Embryonic facial prominence (tissue), 1 donor: ENCODE results near the gene NANS.
"Not testable (repeated sequence)": the region's sequence is repeated elsewhere in the genome, so short reads cannot be mapped to it uniquely, and the experiment has no call there.

Source experiments
- DNase-seq: peaks from one replicate; pipeline ENCODE4 v3.0.0-alpha.2; 2016; ENCODE audit errors: extremely low spot score

Gene NANS, protein sequence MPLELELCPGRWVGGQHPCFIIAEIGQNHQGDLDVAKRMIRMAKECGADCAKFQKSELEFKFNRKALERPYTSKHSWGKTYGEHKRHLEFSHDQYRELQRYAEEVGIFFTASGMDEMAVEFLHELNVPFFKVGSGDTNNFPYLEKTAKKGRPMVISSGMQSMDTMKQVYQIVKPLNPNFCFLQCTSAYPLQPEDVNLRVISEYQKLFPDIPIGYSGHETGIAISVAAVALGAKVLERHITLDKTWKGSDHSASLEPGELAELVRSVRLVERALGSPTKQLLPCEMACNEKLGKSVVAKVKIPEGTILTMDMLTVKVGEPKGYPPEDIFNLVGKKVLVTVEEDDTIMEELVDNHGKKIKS

DNA sequence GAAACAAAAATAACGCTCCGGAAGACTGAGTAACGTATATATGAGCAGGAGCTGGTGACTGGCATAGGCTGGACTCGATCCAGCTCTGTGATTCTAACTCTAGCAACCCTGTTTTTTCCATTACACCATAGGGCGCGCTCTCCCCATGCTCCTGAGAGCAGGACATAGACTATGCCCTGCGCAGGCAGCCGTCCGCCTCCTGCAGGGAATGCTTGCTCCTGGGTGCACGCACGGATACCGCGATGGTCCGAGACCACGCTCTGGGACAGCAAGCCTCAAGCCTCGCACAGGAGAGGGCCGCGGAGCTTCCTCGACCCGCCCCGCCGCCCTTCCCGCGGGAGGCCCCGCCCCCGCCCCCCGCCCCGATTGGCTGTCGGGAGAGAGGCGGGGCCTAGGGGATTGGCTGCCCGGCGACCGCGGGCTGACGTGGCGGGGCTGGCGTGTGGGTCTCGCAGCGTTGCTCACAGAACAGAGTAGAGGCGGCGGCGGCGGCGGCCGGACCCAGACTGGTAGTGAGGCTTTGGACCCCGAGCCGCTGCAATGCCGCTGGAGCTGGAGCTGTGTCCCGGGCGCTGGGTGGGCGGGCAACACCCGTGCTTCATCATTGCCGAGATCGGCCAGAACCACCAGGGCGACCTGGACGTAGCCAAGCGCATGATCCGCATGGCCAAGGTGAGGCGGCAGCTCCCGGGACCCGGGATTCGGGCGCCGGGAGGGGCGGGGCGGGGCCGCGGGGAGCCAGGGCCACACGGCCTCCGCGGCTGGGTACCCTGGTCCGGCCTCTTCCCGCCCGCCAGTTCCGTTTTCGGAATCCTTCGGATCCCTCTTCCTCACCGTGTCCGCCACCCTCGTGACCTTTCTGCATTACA lies at the start of gene NANS:
NANS (plus strand) TSS at position 464 of the 869 bp plus-strand sequence; CDS start at position 541, 77 bp downstream.
- DNase-seq, result peak; percentile 85

DNA sequence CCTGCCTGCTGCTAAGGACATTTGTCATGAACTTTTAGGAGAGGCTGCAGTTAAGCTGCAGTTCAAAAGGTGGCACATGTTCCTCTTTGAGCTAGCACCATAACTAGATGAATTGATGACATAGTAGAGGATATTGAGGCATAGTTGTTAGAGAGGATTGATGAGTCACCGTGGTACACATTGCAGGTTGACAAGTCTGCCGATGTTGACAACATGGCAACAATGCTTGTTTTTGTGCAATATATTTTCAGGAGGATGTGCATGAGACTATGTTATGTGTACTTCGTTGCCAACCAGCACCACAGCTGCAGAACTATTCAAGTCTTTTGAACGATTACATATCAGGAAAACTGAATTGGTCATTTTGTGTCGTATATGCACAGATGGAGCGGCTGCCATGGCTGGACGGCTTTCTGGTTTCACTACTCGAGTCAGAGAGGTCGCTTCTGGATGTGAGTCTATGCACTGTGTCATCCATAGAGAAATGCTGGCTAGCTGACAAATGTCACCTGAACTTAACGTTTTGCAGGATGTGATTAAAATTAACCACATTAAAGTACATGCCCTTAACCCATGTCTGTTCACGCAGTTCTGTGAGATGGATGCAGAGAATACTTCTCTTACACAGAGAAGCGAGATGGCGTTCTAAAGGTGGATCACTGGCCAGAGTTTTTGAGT lies 49.1 kb upstream of the NANS start:
- no peak for DNase-seq

DNA sequence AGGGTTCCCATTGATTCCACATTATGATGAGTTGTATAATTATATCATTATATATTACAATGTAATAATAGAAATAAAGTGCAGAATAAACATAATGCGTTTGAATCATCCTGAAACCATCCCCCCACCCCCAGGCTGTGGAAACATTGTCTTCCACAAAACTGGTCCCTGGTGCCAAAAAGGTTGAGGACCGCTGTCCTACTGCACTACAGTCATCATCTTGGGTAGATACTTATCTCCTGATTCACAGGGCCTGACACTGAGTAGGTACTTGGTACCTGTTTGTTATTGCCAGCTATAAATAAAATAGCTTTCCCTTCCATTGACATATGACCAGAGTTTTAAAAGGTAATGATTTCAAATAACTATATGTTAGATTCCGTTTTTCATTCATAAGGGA lies 47.8 kb upstream of the NANS start:
- no peak for DNase-seq

DNA sequence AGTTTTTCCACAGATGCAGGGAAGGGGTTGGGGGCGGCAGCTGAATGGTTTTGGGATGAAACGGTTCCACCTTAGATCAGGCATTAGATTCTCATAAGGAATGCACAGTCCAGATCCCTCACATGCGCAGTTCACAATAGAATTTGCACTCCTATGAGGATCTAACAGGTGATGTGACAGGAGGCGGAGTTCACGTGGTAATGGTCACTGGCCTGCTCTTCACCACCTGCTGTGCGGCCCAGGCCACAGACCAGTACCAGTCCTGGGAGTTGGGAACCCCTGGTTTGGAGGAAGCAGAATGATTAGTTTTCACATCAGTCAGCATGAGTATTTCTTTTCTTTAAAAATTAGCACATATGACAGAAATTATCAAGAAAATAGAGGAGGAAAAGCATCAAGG lies 47.1 kb upstream of the NANS start:
- no peak for DNase-seq

DNA sequence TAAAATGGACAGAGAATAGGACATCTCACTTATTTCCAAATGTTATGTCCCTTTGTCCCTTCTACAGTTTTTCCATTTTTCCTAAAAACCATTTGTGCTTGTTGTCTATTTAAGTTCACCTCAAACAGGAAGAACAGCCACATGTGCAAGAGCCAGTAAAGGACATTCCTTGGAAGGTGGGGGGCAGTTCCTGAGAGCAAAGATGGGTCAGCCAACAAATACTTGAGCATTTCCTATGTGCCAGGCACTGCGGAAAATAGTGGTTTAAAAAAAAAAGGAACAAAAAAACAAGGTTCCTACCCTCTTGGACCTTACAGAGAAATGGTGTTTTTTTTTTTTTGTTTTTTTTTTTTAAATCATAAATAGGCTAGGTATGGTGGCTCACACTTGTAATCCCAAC lies 46.6 kb upstream of the NANS start:
- no peak for DNase-seq

DNA sequence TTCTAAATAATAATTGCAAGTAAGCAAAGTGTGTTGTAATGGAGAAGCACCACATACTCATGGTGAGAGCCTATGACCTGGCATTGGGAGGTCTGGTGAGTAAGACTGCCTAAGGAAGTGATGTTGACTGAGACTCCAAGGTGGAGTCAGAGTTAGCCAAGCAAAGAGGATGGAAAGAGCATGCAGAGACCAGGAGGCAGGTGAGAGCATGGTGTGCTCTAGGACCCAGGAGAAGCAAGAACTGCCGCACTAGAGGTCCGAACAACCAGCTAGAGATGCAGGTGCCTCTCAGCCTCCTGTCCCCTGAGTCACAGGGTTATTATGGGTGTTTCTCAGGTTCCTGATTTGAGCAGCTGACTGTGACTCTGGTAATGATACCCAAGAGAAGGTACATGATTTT lies 46.1 kb upstream of the NANS start:
- DNase-seq, result no peak

DNA sequence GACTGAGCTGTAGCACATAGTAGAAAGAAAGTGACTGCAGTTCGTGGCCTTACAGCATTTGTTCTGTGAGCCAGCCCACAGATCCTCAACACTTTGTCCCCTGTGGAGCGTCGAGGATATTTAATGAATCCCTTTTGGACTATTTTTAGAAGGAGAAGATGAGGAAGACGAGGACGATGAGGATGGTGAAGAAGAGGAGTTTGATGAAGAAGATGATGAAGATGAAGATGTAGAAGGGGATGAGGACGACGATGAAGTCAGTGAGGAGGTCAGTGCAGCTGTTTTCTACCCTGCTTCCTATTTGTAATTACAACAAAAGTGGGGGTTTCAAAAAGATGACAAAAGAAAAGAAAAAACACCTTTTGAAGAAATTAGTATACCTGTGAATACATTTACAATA lies 45.4 kb upstream of the NANS start:
- DNase-seq, result no peak

DNA sequence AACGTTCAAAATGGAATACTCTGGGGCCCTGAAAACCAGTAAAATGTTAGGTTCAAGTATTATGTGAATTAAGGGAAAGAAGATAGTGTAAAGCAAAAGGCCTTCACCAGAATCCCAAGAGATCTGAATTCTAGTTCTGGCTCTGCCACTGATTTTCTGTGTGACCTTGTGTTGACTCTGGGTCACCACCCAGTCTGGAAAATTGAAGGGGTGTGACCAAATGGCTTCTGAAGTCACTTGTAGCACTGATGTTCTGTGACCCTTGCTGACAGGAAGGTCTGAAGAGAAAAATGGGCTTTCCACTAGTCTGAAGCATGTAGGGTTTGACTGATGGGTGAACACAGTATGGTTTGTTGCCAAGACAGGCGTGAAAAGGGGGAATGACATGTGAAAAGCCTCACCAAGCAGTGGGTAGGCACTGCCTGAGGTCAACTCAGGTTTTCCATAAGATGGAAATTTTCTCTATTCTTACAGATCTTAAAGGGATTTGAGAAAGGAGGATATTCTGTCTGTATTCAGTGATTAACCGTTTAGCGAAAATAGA lies 40.3 kb upstream of the NANS start:
- no peak for DNase-seq

DNA sequence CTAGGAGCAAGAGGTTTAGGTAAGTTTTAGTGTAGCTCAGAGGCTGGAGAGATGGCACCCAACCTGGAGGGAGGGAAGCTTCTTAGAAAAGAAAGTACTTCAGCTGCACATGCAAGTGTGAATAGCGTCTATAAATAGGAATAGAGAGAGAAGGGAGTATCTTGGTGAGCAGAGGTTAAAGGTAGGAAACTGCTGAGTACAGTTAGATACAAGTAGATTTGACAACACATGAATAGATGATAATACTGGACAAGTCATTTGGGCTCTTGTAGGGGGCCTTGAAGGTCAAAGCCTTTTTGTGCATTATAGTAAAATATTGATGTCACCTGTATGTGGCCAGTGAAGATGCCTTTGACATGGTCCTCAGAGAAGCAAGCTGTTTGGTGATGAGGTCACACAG lies 39.2 kb upstream of the NANS start:
- no peak for DNase-seq

DNA sequence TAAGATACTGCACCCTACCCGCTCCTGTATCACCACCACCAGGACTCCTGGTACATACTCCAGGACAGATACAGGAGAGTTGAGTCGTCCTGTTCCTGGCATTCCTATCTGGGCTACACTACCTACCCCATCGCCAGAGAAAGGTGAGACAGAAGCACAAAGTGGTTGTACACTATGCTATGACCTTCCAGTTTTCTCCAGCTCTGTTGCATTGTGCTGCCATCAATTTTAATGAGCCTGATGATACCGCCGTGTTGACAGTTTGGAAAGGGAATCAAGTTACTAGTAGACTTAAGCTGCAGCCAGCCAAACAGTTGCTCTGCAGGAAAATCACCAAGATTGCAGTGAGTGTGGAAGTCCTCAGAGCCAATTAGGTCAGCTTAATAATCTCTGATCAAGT lies 38.2 kb upstream of the NANS start:
- DNase-seq, result no peak

DNA sequence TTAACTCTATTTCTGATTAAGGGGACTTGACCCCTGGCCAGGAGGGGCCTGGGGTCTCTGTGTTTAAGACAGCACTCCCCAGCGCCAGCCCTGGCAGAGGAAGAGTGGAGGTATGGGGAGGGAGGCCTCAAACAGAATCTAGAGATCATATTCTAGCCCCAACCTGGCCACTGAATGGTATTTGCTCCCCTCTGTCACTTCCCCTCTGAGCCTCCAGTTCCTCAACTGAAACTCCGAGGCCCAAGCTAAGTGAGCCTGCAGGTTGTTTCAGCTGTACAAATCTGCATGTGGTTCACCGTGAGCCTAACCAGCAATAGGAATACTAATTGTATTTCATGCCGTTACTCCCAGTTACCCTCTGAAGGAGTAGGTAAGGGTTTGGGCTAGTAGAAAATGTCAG lies 37.4 kb upstream of the NANS start:
- DNase-seq, result no peak

DNA sequence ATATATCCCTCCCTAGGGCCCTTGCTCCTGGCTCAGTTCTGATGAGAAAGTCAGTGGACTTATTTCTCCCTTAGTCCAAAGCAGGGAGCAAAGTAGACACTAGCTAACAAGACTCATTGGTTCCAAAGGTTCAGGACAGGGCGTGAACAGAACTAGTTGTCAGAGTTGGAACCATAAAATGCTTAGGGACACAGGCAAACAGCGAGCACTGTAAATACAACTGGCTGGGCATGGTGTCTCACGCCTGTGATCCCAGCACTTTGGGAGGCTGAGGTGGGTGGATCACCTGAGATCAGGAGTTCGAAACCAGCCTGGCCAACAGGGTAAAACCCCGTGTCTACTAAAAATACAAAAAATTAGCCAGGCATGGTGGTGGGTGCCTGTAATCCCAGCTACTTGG lies 36.7 kb upstream of the NANS start:
- not testable (repeated sequence) for DNase-seq

DNA sequence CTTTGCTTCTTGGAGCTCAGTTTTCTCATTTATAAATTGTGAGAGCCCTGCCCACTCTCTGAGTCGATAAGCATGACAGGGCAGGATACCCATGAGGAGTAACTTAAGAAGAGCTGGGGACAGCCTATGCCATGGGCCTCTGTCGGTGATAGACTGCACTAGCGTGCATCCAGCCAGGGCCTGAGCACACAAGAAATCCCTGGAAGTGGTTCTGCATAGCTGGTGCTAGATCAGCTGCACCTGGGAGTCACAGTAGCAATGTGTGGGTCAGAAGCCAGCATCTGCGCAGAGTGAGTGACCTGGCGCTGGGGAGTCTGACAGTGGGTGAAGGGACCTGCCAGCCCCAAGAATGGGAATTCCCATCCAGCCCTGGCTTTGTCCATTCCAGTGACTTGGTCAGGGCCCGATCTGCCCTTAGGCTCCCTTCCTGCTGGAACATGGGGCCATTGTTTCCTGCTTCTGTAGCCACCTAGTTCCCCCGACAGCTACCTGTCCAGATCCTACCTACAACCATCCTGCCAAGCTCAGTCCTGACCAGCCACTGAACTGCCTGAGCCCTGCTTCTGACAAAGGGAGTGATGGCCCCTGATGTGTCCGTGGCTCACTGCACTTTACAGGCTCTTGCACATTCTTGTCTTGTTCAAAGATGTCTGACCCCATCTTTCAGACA lies 35.9 kb upstream of the NANS start:
- DNase-seq, result no peak

DNA sequence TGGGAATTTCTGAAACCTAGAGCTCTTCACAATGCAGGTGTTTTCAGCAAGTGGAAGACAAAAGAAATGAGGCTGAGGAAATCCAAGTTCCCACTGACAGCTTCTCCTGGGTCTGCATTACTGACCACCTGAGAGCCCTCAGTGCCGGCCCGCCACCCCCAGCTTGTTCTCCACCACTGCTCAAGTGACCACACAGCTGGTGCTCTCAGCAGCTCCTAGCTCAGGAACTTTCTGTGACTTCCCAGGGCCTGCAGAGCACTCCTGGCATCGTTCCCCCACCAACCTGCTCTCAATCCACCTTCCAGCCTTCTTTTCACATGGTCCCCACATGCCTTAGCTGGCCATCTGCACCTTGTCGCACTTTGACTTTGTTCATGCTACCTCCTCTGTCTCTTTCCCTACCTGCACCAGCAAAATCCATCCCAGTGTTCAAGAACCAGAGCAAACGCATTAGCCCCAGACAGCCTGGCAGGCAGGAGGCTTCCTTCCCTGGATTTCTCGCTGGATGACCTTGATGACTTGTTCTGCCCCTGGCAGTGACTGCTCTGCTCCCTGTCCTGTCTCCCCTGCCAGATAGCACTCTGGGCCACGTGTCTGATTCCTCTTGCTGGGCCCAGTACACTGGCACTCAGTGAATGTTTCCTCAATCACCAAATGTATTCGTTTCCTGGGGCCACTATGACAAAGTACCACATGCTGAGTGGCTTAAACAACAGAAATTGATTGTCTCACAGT lies 35.1 kb upstream of the NANS start:
- no peak for DNase-seq

DNA sequence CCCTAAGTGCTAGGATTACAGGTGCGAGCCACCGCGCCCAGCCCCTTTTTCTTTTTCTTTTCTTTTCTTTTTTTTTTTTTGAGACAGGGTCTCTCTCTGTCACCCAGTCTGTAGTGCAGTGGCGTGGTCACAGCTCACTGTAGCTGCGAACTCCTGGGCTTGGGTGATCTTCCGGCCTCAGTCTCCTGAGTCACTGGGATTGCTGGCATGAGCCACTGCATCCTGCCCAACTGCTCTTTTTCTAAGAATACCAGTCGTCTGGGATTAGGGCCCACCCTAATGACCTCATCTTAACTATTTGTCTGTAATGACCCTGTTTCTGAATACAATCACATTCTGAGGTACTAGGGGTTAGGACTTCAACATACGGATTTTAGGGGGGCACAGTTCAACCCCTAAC lies 34.1 kb upstream of the NANS start:
- DNase-seq, result no peak

DNA sequence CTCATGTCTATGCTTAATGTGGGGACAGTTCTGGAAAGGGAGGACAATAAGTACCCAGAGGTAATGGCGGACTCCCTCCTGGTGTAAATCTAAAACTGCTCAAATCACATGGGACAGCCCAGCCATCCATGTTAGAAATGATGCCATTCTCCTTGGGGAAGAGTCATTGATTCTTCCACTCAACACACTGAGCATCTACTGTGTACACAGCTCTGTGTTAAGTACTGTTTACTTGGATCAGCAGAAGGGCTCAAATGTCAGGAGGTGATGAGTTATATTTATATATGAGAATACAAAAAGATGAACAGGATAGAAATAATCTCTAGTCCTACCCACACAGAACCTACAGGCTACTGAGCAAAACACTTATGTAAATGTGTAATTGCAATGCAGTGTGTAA lies 31.8 kb upstream of the NANS start:
- DNase-seq, result no peak

DNA sequence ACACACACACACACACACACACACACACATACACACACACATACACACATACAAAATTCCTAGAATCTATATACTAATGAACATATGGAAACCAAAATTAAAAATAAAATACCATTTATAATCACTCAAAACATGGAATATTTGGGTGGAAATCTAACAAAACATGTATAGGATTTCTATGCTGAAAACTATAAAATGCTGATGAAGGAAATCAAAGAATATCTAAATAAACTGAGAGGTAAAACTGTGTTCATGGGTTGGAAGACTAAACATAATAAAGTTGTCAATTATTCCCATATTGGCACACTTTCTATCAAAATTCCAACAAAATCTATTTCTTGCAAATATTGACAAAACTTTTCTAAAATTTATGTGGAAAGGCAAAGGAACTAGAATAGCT lies 25.4 kb upstream of the NANS start:
- DNase-seq, result no peak

DNA sequence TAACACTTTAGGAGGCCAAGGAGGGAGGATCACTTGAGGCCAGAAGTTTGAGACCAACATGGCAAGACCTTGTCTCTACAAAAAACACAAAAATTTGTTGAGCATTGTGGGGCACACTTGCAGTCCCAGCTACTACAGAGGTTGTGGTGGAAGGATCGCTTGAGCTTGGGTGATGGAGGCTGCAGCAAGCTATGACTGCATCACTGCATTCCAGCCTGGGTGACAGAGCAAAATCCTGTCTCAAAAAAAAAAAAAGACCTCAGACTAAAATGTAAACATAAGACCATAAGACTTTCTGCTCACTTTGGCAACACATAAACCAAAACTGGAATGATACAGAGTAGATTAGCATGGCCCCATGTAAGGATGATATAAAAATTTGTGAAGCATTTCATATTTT lies 24.6 kb upstream of the NANS start:
- no peak for DNase-seq

DNA sequence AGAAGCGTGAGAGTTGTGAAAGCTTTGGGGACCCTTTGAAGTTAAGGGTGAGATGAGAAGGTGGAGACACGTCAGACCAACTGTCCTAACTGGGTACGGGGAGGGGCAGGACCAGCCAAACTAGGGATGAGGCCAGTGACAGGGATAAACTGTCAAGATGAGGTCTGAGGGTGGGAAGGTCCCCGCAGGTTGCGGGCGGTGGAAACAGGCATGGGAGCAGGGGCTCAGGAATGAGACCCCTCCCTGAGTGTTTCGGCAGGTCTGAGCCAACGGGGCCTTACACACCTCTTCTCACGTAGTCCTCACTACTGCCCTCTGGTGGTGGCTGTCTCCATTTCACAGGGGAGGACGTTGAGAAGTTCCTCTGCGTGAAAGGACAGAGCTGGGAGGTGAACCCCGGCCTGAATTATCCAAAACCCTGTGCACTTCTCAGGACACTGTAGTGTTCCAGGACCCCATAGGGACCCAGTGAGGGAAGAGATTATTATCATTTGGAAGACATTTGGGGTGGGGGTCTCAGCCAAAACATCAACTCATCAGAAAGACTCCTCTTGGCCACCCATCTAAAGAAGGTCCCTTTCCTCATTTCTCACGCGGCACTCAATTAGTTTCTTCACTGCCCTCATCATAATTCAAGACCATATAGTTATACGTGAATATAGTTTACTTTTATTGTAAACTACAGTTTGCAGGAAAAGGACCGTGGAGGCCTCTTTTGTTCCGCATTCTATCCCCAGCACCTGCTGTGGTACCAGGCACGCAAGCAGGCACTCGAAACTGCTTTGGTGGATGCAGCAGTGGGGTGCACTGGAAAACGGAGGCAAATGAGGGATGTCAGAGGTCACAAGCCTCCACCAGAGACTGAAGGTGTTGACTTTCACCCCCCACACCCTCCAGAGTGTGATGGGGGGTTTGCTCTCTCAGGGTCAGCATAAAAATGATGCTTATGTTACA lies 21.7 kb upstream of the NANS start:
- DNase-seq, result no peak

DNA sequence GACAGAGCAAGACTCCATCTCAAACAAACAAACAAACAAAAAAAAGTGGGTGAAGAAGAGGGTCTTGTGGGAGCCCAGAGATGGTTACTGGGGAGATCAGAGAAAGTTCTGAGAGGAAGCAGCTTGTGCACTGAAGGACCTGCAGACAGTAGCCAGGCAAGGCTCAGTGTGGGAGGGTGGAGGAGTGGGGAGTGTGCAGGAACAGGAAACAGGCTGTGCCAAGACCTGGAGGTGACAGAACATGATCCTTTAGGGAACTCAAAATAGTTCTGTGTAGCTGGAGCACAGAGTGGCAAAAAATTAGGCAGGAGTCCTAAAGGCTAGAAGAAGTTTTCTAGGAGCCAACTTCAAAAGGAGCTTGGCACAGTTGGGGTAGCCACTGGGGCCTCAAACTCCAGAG lies 19.2 kb upstream of the NANS start:
- DNase-seq, result no peak
